ENCODE results near the gene PCGF3.
A peak's percentile ranks its signal among the peaks of the same experiment; 100 is the strongest.
"Not testable (repeated sequence)": the region's sequence is repeated elsewhere in the genome, so short reads cannot be mapped to it uniquely, and the experiment has no call there.

PCGF3 gene

DNA sequence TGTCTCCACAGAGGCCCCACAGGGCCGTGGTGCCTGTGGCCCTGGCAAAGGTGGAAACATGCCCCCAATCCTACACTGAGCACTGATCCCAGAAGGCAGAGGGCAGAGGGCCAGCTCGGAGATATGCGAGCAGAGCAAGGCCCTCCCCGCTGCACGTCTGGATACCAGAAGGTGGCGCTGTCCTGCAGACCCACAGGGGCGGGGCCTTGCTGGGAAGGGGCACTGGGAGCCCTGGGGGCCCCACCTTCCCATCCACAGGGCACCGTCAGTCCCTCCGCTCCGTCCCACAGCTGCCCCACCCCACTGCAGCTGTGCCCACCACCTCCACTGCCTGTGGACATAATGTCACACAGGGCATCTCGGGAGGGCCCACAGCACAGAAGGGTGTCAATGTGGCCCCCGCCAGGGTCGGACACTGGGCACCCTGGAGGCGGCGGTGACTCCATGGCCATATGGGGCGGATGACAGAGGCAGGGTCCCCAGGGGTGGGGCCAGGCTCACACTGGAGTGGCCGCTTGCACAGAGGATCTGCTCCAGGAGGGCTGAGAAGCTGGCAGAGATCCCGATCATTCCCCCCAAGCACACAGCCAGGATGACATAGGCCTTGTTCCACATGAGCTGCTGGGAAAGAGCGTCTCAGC is 21.5 kb upstream of the PCGF3 start:
- DNase-seq, result peak; percentile 74

DNA sequence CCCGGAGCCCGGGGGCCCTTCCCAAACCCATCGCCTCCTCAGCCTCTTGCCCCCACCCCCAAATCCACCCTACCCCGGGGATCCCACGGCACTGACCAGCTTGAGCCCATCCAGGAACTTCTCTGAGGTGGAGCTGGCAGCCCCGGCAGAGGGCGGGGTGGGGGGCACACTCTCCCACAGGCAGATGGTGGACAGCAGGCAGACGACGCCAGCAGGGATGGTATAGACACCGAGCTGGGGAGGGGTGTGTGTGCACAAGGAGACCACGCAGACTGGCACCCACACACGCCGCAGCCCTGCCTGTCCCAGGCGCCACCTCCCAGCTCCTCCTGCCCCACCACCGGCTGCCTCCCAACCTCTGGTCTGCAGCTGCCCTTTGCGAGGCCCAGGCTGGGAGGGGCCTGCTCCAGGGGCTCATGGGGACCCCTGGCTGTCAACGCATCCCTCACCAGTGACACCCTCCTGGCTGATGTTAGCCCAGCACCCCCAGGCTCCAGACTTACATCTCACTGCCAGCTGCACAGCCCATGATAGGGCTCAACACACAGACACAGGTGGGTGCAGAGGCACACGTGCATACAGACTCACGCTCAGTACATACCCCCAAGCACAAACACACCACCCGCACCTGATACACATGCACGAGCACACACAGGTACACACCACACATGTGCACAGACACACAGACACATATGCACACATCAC is 20.9 kb upstream of the PCGF3 start:
- DNase-seq, result no peak

DNA sequence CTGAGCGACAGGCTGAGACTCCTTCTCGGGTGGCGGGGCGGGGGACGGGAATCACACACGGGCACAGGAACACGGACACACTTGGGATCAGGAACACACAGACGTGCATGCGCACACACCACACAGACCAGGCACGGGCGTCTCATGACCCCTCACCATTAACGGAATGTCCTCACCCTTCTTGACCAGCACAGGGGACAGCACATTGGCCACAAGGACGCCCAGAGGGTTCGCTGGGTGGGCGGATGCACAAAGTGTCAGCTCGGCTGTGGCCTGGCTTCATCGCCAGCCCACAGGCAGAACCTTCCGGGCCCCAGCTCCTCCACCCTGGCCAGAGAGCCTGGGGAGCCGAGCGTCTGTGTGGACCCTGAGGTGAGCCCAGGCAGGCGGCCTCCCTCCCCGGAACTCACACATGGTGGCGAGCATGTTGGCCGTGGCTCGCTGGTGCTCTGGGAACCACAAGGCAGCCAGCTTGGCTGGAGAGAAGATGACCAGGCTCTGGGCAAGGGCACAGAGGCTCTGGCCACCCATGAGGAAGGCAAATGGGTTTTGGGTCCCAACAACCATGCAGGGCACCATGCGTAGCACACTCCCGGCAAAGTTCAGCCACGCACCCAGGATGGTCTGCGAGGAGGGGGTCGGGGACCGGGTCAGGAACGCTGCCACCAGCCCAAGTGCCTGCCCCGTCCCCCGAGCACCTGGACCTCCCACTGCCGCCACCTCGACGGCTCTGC is 19.8 kb upstream of the PCGF3 start:
- no peak for DNase-seq

DNA sequence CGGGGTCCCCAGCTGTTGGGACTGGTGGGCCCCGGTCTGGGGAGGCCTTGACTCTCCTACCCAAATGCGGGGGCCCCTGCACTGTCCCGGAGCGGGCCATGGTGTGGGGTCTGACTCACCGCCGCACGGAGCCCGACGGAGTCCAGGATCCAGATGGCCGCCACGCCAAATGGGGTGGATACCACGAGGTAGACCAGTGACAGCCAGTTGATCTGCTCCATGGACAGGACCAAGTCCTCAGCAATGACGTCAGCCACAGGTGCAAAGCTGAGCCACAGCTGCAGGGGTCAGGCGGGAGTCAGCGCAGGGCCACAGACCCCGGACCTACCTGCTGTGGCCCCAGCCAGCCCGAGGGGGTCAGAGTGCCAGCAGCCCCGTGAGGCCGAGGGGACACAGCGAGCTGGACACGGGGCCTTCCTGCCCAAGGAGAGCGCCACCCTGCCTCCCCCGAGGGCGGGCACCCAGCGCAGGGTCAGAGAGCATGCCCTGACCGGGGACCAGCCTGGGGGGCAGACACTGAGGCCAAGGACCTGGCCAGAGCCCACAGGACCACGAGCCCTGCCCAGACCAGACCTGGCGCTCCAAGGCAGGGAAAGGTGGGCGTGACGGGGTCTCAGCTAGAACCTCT is 19.1 kb upstream of the PCGF3 start:
- no peak for DNase-seq

DNA sequence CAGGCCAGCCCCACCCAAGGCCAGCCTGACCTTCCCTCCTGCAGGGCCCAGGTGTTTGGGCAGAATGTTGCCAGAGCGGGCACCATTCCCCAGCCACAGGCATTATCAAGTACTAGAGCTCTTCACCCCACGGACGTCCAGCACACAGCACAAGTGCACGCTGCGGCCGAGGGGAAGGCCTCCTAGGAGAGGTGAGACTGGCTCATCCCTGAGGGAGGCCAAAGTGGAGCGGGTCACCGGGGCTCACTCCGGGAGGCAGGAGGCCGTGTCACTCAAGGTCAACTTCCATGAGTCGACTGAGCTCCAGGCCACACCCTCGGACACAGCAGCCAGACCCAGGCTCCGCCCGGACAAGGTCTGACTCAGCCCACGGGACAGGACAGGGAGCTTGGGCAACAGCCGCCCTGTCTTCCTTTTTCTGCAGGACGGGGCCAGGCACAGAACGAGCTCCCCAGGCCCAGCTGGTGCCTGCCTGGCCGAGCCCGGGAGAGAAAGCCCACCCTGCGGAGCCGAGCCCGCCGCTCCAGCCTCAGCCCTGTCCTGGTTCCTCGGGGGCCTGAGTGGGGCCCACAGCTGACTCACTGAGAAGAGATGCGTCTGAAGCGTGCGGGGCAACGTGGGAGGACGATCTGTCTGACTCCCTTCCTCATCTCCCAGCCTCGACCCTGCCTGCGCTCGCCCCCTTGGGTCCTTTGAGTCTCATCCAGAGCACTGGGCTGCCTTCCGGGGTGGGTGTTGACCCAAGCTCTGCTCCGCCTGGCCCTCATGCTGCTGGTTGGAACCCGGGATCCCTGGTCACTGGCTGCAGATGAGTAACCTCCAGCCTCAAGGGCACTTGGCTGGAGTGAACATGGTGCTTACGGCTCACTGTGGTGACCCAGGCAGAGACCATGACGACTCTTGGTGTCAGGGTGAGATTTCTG is 18.3 kb upstream of the PCGF3 start:
- DNase-seq, result peak; percentile 49

DNA sequence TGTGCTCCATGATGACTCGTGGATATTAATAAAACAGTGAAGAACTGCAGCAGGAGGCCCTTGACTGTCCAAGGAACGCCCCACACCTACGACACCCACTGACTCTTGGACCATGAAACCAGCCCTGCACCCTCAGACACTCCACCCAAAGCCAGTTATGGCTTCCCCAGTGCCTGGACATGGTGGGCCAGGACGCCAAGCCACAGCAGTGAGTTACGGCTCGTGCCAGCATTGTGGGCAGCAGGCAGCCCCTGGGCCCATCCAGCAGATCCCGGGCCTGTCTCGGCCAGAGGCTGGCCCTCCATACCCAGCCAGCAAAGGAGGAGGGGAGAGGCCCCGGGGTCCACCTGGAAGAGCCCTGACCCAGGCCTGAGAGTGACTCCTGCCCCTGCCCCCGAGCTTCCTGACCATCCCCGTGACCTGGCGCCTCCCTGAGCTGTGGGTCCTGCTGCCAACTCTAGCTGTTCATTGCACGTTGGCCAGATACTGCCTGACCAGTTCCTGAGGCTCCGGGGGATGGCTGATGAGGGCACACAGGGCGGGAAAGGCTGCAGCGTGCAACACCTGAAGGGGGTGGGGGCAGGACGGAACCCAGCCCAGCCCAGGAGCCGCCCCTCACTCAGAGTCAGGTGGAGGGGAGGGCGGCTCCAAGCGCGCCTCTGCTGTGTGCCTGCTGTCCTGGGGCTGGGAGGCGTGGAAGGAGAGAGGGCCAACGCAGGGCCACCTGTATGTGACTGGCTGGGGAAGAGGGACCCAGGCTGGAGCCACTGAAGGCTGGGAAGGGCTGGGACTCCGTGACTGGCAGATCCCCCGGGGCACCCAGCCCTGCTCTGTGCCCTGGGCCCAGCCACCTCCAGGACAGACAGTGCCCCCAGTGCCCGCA is 17.4 kb upstream of the PCGF3 start:
- DNase-seq, result no peak

DNA sequence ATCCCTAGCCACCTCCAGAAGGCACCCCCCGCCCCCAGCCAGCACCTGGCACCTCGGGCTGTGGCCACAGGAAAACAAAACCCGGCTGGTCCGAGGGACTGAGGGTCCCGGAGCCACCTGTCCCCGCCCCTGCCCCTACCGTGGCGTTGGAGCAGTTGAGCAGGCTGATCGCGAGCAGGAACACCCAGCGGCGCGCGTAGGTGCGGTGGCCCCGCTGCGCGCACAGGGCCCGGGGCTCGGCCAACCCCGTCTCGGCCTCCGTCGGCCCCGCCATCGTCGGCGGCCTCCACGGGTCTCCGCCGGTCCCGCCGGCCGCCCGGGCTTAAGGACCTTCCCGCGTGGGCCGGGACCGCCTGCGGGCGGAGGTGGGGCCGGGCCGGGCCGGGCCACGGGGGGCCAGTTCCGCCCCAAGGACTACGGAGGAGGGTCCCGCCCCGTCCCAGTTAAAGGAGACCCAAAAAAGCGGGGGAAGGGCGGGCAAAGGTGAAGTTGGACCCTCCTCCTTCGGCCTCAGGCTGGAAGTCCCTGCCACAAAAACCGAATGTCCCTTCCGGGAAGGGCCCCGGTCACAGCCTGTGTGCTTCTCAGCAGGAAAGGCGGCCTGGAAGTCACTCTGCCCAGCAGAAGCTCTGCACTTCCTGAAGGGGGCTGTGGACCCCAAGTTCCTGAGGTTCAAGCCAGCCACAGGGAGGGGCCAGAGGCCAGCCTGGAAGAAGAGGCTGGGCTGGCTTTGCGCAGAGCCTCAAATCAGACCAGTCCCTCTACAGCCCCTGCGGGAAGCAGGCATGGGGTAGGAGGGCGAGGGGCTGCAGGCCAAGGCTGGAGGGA is 16.6 kb upstream of the PCGF3 start, which contains the start of gene SLC49A3:
TSS of gene SLC49A3 (minus strand) at position 298 of the 828 bp plus-strand sequence. CDS start at position 274, 24 bp downstream.
- DNase-seq, result no peak

DNA sequence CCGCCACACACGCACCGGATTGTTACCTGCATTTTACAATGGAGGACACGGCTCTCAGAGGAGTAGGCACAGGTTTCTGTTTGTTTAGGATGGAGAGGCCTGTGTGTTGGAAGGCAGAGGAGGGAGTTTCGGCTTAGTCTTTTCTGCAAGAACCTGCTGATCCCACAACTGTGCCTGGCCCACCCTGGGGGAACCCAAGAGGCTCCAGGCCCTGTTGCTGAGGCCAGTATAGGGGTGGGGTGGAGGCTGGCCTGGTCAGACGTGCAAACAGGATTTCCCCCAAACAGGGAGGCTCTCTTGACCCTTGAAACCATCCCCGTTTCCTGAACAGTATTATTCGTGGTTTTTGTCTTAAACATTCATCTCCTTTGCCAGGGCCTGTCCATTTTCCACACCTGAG is 15.9 kb upstream of the PCGF3 start:
- DNase-seq, result no peak

DNA sequence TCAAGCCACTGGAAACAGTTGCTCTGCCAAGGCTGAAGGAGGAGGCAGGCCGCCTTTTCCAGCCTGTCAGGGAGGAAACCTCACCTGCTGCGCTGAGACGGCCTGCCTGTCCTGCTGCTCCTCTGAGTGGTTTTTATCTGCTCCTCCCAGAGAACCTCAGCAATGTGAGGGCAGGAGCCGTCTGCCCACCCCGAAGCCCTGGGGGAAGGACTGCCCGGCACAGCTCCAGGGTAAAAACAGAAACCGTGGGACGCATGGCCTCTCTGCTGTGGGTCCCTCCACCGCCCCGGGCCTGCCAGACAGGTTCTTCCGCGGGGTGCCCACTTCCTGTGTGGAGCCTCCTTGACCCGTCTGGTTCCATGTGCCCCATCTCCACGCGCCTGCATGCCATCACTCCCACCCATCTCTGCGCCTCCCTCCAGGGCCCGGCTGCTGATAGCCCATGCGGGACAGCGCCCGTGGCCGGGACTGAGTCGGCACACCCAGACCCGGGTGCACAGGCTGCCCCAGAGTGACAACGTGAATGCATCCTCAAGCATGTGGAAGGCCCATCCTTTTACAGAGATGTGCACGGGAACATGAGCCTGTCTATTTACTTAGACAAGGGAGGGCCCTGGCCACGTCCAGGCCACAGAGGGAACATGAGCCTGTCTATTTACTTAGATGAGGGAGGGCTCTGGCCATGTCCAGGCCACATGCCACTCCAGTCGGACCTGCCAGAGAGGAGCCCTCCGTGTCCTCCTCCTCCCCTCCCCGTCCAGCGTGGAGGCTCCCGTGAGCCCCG is 12.7 kb upstream of the PCGF3 start:
- no peak for DNase-seq

DNA sequence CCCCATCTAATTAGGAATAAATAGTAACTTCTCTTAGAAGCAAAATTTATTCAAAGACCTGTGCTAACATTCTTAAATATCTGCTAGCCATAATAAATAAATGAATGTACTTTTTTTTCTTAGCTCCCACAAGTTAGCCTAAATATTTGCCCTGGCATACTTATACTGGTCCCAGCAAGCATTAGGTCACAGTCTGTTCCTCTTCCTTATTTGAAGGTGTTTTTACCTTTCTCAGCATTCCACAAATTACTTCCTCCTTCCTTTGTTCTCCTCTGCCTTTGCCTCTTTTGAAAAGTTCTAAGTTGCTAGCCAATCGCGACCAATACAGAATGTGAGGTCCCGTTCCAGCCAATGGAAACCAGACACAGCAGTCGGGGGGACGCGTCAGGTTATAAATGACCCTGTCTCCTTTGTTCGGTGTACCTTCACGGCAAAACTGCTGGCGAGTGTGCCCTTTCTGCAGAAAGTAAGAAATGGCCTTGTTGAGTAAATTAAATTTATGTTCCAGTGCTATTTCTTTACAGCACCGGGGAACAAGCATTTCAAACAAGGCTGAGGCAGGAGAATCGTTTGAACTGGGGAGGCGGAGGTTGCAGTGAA is 11.2 kb upstream of the PCGF3 start:
- not testable (repeated sequence) for DNase-seq

DNA sequence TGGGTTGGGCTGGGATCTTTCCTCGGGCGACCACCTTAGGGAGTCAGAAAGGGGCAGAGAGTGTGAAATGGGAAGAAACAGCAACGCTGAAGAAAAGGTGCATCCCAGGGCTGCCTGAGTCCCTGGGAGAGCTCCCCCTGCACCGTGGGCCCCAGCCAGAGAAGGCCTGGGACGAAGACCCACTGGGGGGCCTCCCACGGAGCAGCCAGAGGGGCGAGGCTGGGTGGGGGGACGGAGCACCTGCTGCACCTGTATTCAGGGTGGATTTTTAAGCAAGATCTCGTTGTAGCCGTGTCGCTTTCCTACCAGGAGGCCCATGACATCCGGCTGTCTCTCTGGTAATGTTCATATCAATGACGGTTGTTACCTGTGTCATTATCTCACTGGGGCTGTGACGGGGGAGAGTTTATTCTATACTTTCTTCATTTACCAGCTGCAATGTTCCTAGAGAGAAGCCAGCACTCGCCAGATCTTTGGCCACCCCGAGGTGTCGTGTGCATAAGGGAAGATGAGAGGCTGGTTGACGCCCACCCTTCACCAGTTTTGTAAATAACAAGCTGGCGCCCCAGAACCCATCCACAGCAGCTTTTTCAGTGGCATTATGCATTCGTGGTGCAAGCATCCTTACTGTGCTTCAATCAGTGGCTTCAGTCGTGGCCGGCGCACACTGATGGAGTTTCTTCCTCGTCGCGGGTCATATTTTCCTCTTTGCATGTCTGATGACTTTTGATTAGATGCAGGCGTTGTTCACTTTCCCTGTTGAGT is 5.6 kb upstream of the PCGF3 start:
- no peak for DNase-seq

DNA sequence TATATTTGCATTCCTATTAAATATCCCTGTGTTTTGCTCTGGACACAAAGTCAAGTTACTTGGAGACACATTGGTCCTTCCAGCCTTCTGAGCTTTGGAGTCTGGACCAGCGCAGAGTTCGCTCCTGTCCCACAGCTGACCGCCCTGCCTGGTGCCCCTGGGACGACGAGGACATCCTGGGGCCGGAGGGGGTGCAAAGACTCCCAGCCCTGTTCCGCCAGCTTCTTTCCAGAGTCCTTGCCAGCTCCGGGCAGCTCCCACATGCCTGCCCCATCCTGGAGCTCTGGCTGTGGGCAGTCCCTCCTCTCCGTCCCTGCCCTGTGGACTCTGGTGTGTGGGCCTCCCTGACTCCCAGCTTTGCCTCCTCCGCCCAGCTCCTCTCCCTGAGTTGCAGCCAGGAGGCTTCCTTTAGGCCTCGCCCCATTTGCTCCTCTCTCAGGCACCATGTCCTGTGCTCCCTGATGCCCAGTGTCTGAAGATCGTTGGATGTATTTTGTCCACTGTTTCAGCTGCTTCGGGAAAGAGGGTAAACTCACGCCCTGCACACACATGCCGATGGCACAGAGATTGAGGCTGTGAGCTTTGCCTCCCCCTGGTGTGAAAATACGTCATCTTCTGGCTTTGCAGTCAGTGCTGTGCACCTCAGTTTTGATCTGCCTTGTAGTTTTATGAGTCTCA is 4.9 kb upstream of the PCGF3 start:
- no peak for DNase-seq

DNA sequence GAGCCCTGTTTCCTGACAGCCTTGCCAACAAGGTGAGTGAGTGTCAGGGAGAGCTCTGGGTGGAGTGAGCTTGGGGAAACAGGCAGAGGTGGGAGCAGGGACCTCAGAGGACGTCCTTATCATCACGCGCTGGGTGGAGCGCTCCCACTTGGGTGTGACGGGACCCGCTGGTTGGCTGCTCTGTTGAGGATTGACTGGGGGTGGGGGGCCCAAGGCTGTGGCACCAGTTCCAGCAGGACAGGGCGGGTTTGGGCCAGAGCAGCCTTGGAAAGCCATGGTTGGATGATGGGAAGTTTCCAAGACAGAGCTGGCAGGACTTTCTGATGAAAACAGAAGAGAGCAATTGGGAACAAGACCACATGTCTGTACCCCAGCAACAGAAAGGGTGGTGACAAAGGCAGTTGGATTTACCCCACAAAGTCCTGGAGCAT is 3.0 kb upstream of the PCGF3 start:
- no peak for DNase-seq

DNA sequence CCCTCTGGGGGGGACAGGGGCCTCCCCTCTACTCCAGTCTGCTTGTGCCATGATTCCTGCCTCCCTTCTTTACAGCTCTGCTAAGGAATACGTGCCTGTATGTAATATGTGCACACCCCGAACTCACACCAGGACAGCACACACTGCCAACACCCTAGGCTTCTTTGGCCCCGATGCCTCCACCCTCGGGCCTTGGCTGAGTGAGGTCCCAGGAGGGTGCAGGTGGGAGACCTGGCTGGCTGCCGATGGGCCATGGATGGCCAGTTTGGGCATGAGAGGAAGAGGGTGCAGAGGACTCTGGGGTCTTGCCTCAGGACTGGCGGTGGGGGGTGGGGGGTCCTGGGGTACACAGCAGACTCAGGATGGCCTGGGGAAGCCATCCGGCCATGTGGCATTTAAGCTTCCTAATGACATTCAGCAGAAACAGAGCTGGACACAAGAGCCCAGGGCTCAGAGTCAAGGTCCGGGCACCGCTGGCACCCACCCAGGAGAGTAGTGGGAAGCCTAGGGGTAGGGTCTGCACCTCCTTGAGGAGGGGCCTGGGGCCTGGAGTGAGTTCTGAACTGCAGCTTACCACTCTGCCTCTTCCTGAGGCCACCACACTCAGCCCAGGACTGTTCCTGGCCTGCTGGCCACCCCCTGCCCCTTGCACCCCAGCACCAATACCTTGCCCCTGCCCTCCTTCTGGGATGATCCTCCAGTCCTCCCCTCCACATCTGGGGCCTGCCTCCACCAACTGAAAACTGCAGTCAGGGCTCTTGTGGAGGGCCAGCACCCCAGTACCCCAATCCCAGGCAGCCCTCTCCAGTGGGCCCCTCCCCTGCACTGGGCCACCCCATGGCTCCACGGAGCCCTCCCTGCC is 2.1 kb upstream of the PCGF3 start:
- no peak for DNase-seq

DNA sequence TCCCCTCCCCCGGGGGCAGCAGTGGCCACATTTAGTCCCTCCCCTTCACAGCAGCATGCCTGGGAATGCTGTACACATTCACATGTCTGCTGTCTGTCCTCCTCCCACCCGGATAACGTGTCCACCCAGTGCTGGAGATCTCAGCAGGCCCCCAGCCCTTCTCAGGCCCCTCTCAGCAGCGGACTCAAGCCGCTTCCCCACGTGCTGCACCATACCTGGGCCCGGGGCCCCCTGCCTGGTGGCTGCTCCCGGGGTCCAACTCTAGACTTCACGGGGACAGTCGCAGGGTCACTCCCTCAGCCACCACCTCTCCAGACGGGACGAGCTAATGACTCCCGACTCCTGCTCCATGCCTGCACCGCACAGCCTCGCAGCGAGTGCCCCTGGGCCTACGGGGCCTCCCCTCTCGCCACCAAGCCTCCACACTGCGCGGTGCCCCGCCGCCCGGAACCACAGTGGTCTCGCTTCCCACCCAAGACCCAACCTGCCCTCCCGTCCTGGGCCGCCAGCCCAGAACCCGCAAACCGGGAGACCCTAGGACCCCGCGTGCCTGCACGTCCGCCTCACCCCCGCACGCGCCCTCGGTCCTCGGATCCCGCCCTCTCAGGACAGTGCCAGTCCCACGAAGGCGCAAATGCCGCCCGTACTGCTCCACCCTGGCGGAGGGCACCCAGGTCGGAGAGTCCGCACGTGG is 1.3 kb upstream of the PCGF3 start:
- DNase-seq, result no peak

DNA sequence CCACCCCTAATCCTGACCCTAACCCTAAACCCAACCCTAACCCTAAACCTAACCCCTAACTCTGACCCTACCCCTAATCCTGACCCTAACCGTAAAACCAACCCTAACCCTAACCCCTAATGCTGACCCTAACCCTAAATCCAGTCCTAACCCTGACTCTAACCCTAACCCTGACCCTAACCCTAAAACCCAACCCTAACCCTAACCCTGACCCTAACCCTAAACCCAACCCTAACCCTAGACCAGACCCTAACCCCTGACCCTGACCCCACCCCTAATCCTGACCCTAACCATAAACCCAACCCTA is 708 bp upstream of the PCGF3 start:
- DNase-seq, result no peak
